Heart right ventricle (tissue), 16 donors: ENCODE data around the gene SRR. TPM values are rescaled to one million over a fixed set of nuclear protein-coding genes. Genes with fewer than 3 reads are reported as not detected.

Source experiments
- ATAC-seq, 8 donors: fragments of 200-7000 bp; cut with Tn5 transposase; one replicate each; pipeline ENCODE4 v1.9.1; 2020; ENCODE audit warnings: mild to moderate bottlenecking in 8 of 8, moderate library complexity in 8 of 8, moderate number of reproducible peaks in 1 of 8
- DNase-seq, 2 donors: peaks; one replicate each; pipeline ENCODE4 v3.0.0-alpha.2; 2020
- H3K27ac ChIP-seq, 10 donors: fragments of 200-600 bp; sonication (generic) in 2 of 10; one replicate each; pipeline versions ENCODE4 v1.5.0 to v1.8.0; 2020 to 2022; ENCODE audit warnings: mild to moderate bottlenecking in 3 of 10
- H3K27me3 ChIP-seq, 7 donors: fragments of 200-600 bp; one replicate each; pipeline ENCODE4 v1.8.0; 2021 to 2022; ENCODE audit warnings: mild to moderate bottlenecking in 2 of 7
- H3K36me3 ChIP-seq, 9 donors: fragments of 200-600 bp; sonication (generic) in 1 of 9; one replicate each; pipeline versions ENCODE4 v1.5.0 to v1.8.0; 2020 to 2022; ENCODE audit warnings: mild to moderate bottlenecking in 2 of 9
- H3K4me1 ChIP-seq, 9 donors: fragments of 200-600 bp; sonication (generic) in 1 of 9; one replicate each; pipeline versions ENCODE4 v1.5.0 to v1.8.0; 2020 to 2022; ENCODE audit warnings: mild to moderate bottlenecking in 4 of 9
- H3K4me3 ChIP-seq, 10 donors: fragments of 200-600 bp; sonication (generic) in 2 of 10; one replicate each; pipeline versions ENCODE4 v1.5.0 to v1.8.0; 2020 to 2022; ENCODE audit warnings: mild to moderate bottlenecking in 7 of 10, moderate library complexity in 2 of 10
- H3K9me3 ChIP-seq, 11 donors: fragments of 200-600 bp in 10 of 11; sonication (generic) in 2 of 11; one replicate each; pipeline versions ENCODE4 v1.5.0 to v1.8.0; 2013 to 2022; ENCODE audit warnings: mild to moderate bottlenecking in 2 of 11, control low read depth in 1 of 11, moderate library complexity in 1 of 11
- CTCF ChIP-seq, 9 donors: fragments of 200-600 bp; sonication (generic) in 2 of 9; IDR thresholded peaks; one replicate each; pipeline versions ENCODE4 v1.5.0 to v1.8.0; 2021 to 2022; ENCODE audit warnings: antibody characterized with exemption in 9 of 9, mild to moderate bottlenecking in 5 of 9, moderate library complexity in 1 of 9
- WGBS, 2 donors: extraction: QIAGEN DNeasy Blood & Tissue Kit; methylation state at CpG; one replicate each; pipeline ENCODE4 v1.1.7; 2013; ENCODE audit warnings: inconsistent platforms in 1 of 2; 5-methylcytosine and 5-hydroxymethylcytosine counted together
- intact Hi-C, 10 donors: fragments of 100-400 bp; cut with DNase I; formaldehyde crosslinking; loops; one replicate each; pipeline versions ENCODE4 v1.11.1 to v1.14.2; 2022
- polyA plus RNA-seq, 2 donors: library from polyadenylated mRNA; stranded (reverse); fragments of 200-250 nt; gene quantifications; one replicate each; pipeline ENCODE4 v1.2.3, GENCODE V29; 2013
- total RNA-seq, 10 donors: library from RNA; stranded (reverse); fragmentation: NEBNext Ultra II Directional in 3 of 10; extraction: Animal tissue kit (Norgen Biotek cat#: 25700) in 3 of 10; gene quantifications; one replicate each; pipeline versions ENCODE4 v1.2.1 to v1.2.4, GENCODE V29; 2021 to 2023
- donor health status: Arrhythmogenic right ventricular cardiomyopathy.
- donor health status: ischemic (EF 13 %, LVEDD 7.1; RV severe dilation, severe dysfunction).
- donor health status: healthy with polysubstance abuse.
- donor health status: DM: no; HTN: yes; CAD: no.
- donor health status: DM: no; HTN: no; CAD: no.
- donor health status: ischemic (EF 25% LVEDD 6.9; RV normal size, moderate dysfunction).
- donor health status: ischemic (EF 25% LVEDD 5.7; RV mildly dilated, moderate dysfunction).
- donor health status: healthy.
- donor health status: DM: yes; HTN: yes; CAD: no.
- donor health status: Ischemic cardiomyopathy.
- donor health status: ischemic (EF 35%, LVEDD 5.7; RV mildly dilated, moderate dysfunction).
- donor health status: nonischemic (EF 11% LVEDD 7.7; RV severe dilation, severe dysfunction).
- donor health status: DM: yes; HTN: yes; CAD: no.
- donor health status: PGD.
- donor health status: ischemic (EF 29% LVEDD 5.4; RV normal size, mild dysfunction).
- donor health status: nonischemic (EF 23%, LVEDD 6.1; RV moderate dilation, normal function).

SRR gene
- total and polyA plus RNA-seq, 12 donors = 2.9 to 16.0 (median 9.4) TPM

- H3K4me1 ChIP-seq = peaks cover 12 to 30% (median 19%) of the 10 kb centered on the region in 9 donors
- TF ChIP-seq CTCF (IDR thresholded peaks at IDR 0.05) = no peak
- H3K9me3 ChIP-seq = no peaks in the 10 kb centered on the region
- no peak overlapping the region for H3K27ac ChIP-seq
- H3K27me3 ChIP-seq = no peaks in the 10 kb centered on the region
- H3K4me3 ChIP-seq = no peak overlapping the region
- DNase-seq (no peak), ATAC-seq (no peak)
- 95 to 96% methylated on average over 25 to 26 of the region's 26 CpGs for WGBS, 2 donors
- intact Hi-C loops = no loop called here
- H3K36me3 ChIP-seq = peaks cover 0 to 71% (median 3%) of the 10 kb centered on the region in 9 donors
Observed at GRCh38 chr17:2372180-2372579, 68.4 kb downstream of the SRR start.

GRCh38 chr17:2372681-2373080 is 68.9 kb downstream of the SRR start:
- no peak for TF ChIP-seq CTCF (IDR thresholded peaks at IDR 0.05)
- H3K9me3 ChIP-seq = no peaks in the 10 kb centered on the region
- peaks cover 0 to 71% (median 3%) of the 10 kb centered on the region in 9 donors for H3K36me3 ChIP-seq
- no peak overlapping the region for H3K27ac ChIP-seq
- WGBS, 2 donors = 86 to 92% methylated on average over 16 of the region's 16 CpGs
- ATAC-seq (no peak), DNase-seq (no peak)
- H3K27me3 ChIP-seq = no peaks in the 10 kb centered on the region
- no peak overlapping the region for H3K4me3 ChIP-seq
- intact Hi-C loops = no loop called here
- H3K4me1 ChIP-seq = peaks cover 12 to 25% (median 18%) of the 10 kb centered on the region in 9 donors

- Histone ChIP-seq H3K4me1 (peaks cover 10 to 20% (median 13%) of the 10 kb centered on the region in 9 donors), H3K36me3 (peaks cover 0 to 76% (median 8%) of the 10 kb centered on the region in 9 donors), H3K27me3 (no peaks in the 10 kb centered on the region), H3K27ac (no peak overlapping the region), H3K9me3 (no peaks in the 10 kb centered on the region), H3K4me3 (no peak overlapping the region)
- ATAC-seq (no peak), DNase-seq (no peak)
- WGBS, 2 donors = 96% methylated on average over 18 of the region's 18 CpGs
- intact Hi-C loops = no loop called here
- no peak for TF ChIP-seq CTCF (IDR thresholded peaks at IDR 0.05)
Observed at GRCh38 chr17:2373179-2373578, 69.4 kb downstream of the SRR start.

Other genes starting within 250 kb of the SRR start
- gene HIC1, start 248.8 kb upstream of the SRR start, total RNA-seq = 10 to 100 TPM in 7 of 10 donors, 1 to 10 TPM in 3; 3.5 to 37.5 (median 12.1) TPM
- 10 to 100 TPM in 1 of 2 donors, 1 to 10 TPM in 1; 8.3 to 14.3 TPM for gene HIC1, start 248.8 kb upstream of the SRR start, polyA plus RNA-seq
- gene SMG6, start 165 bp upstream of the SRR start, total RNA-seq = 10 to 100 TPM; 13.6 to 28.1 (median 20.9) TPM
- gene SMG6, start 165 bp upstream of the SRR start, polyA plus RNA-seq = 10 to 100 TPM; 16.8 to 19.3 TPM
- 10 to 100 TPM; 17.9 to 30.5 (median 23.4) TPM for gene TSR1, start 32.5 kb downstream of the SRR start, total RNA-seq
- 10 to 100 TPM; 12.8 to 15.4 TPM for gene TSR1, start 32.5 kb downstream of the SRR start, polyA plus RNA-seq
- gene SGSM2, start 33.6 kb downstream of the SRR start, total RNA-seq = 10 to 100 TPM; 21.6 to 33.4 (median 27.0) TPM
- 10 to 100 TPM; 21.0 to 75.1 TPM for gene SGSM2, start 33.6 kb downstream of the SRR start, polyA plus RNA-seq
- 10 to 100 TPM in 6 of 10 donors, 1 to 10 TPM in 4; 6.9 to 14.1 (median 11.0) TPM for gene MNT, start 97.1 kb downstream of the SRR start, total RNA-seq
- 10 to 100 TPM in 1 of 2 donors, 1 to 10 TPM in 1; 5.0 to 11.6 TPM for gene MNT, start 97.1 kb downstream of the SRR start, polyA plus RNA-seq
- 10 to 100 TPM; 18.5 to 31.9 (median 26.5) TPM for gene METTL16, start 207.9 kb downstream of the SRR start, total RNA-seq
- 10 to 100 TPM in 1 of 2 donors, 1 to 10 TPM in 1; 9.9 to 31.4 TPM for gene METTL16, start 207.9 kb downstream of the SRR start, polyA plus RNA-seq